Astrocyte (in vitro differentiated cells and primary cell): ENCODE measurements around the gene PYROXD2. TPM values are rescaled to one million over a fixed set of nuclear protein-coding genes. Genes with fewer than 3 reads are reported as not detected.

Experiments
- DNase-seq: peaks from one replicate; pipeline ENCODE4 v3.0.0-alpha.2; 2010; ENCODE audit warnings: low read depth
- FAIRE-seq: peaks from 2 replicates; lab custom pipeline; 2011; peaks lifted over from hg19 to GRCh38; lab: Jason Lieb, UNC
- H2AFZ ChIP-seq: 2 replicates; pipeline ENCODE4 v1.6.0; 2012; ENCODE audit warnings: low read depth, low read length, inconsistent platforms
- H3K27ac ChIP-seq: 2 replicates; pipeline ENCODE4 v1.5.1; 2011; ENCODE audit warnings: low read depth, low read length, inconsistent platforms
- H3K27me3 ChIP-seq: 2 replicates; pipeline ENCODE4 v1.6.0; 2011; ENCODE audit warnings: low read length, inconsistent platforms; ENCODE audit not compliant: insufficient read depth
- H3K36me3 ChIP-seq: 2 replicates; pipeline ENCODE4 v1.5.1; 2011; ENCODE audit warnings: low read length, inconsistent platforms; ENCODE audit not compliant: insufficient read depth
- H3K4me1 ChIP-seq: 2 replicates; pipeline ENCODE4 v1.5.1; 2011; ENCODE audit warnings: low read length, inconsistent platforms; ENCODE audit not compliant: insufficient read depth
- H3K4me2 ChIP-seq: 2 replicates; pipeline ENCODE4 v1.6.0; 2012; ENCODE audit warnings: low read length, inconsistent platforms
- H3K4me3 ChIP-seq: 2 replicates; pipeline ENCODE4 v1.5.1; 2011; ENCODE audit warnings: low read depth, mild to moderate bottlenecking, low read length, inconsistent platforms; ENCODE audit not compliant: insufficient read depth
- H3K79me2 ChIP-seq: 2 replicates; pipeline ENCODE4 v1.6.0; 2012; ENCODE audit warnings: mild to moderate bottlenecking, low read length, inconsistent platforms; ENCODE audit not compliant: insufficient read depth
- H3K9ac ChIP-seq: 2 replicates; pipeline ENCODE4 v1.6.0; 2012; ENCODE audit warnings: mild to moderate bottlenecking, low read length, inconsistent platforms
- H3K9me3 ChIP-seq: 2 replicates; pipeline ENCODE4 v1.5.1; 2012; ENCODE audit warnings: low read depth, mild to moderate bottlenecking, low read length, inconsistent platforms; ENCODE audit not compliant: insufficient read depth
- H4K20me1 ChIP-seq: 2 replicates; pipeline ENCODE4 v1.6.0; 2012; ENCODE audit warnings: low read length, inconsistent platforms; ENCODE audit not compliant: insufficient read depth
- H3K27ac Mint-ChIP-seq: one replicate; pipeline ENCODE4 v1.8.0; 2021; ENCODE audit warnings: mild to moderate bottlenecking, mixed read lengths; ENCODE audit not compliant: unreplicated experiment
- H3K27me3 Mint-ChIP-seq: one replicate; pipeline ENCODE4 v1.8.0; 2021; ENCODE audit warnings: low read depth, mixed read lengths; ENCODE audit not compliant: unreplicated experiment
- H3K36me3 Mint-ChIP-seq: one replicate; pipeline ENCODE4 v1.8.0; 2021; ENCODE audit warnings: low read depth, mixed read lengths; ENCODE audit not compliant: unreplicated experiment
- H3K4me1 Mint-ChIP-seq: one replicate; pipeline ENCODE4 v1.8.0; 2021; ENCODE audit warnings: low read depth, mixed read lengths; ENCODE audit not compliant: unreplicated experiment
- H3K4me3 Mint-ChIP-seq: one replicate; pipeline ENCODE4 v1.8.0; 2021; ENCODE audit warnings: mild to moderate bottlenecking, moderate library complexity, mixed read lengths; ENCODE audit not compliant: unreplicated experiment
- H3K9me3 Mint-ChIP-seq: one replicate; pipeline ENCODE4 v1.8.0; 2021; ENCODE audit warnings: mild to moderate bottlenecking, mixed read lengths; ENCODE audit not compliant: unreplicated experiment
- CTCF ChIP-seq: IDR thresholded peaks from 2 replicates; pipeline ENCODE4 v1.5.1; 2011; ENCODE audit warnings: low read depth, mild to moderate bottlenecking, inconsistent platforms, low read length, moderate library complexity; ENCODE audit not compliant: insufficient read depth
- EZH2 ChIP-seq: IDR thresholded peaks from 2 replicates; pipeline ENCODE4 v1.6.1; 2012; ENCODE audit warnings: mild to moderate bottlenecking, low read length, inconsistent platforms; ENCODE audit not compliant: insufficient read depth
- total RNA-seq: library from RNA; stranded (reverse); gene quantifications from 2 replicates; pipeline ENCODE4 v1.2.1, GENCODE V29; 2021

Gene PYROXD2
- total RNA-seq, 1 donor from 2014 or later, result 4.5 TPM

GRCh38 chr10:98450618-98451017 lies 35.6 kb upstream of the PYROXD2 start:
- Mint-ChIP-seq H3K27ac (no peak overlapping the region), H3K4me3 (no peak overlapping the region), H3K4me1 (no peaks in the 10 kb centered on the region), H3K9me3 (peaks cover 2% of the 10 kb centered on the region), H3K36me3 (no peaks in the 10 kb centered on the region), H3K27me3 (peaks cover 1% of the 10 kb centered on the region)
- peaks cover 3% of the 10 kb centered on the region for H3K4me1 ChIP-seq
- FAIRE-seq (no peak), DNase-seq (no peak)
- TF ChIP-seq CTCF (no peak), EZH2 (no peak)
- no peak overlapping the region for H3K27ac ChIP-seq
- H2AFZ ChIP-seq, result no peak overlapping the region
- H3K36me3 ChIP-seq, result no peaks in the 10 kb centered on the region
- no peaks in the 10 kb centered on the region for H3K9me3 ChIP-seq
- H3K9ac ChIP-seq, result no peak overlapping the region
- H3K4me3 ChIP-seq, result no peak overlapping the region
- no peak overlapping the region for H3K4me2 ChIP-seq
- H4K20me1 ChIP-seq, result peaks cover 2% of the 10 kb centered on the region
- H3K79me2 ChIP-seq, result peaks cover 9% of the 10 kb centered on the region
- no peaks in the 10 kb centered on the region for H3K27me3 ChIP-seq

- Histone ChIP-seq H3K36me3 (peaks cover 4% of the 10 kb centered on the region), H3K4me3 (no peak overlapping the region), H3K79me2 (peaks cover 16% of the 10 kb centered on the region), H3K4me2 (no peak overlapping the region), H2AFZ (no peak overlapping the region), H3K4me1 (peaks cover 4% of the 10 kb centered on the region), H3K27me3 (no peaks in the 10 kb centered on the region), H3K9me3 (no peaks in the 10 kb centered on the region), H3K9ac (no peak overlapping the region), H3K27ac (no peak overlapping the region), H4K20me1 (peaks cover 13% of the 10 kb centered on the region)
- no peaks in the 10 kb centered on the region for H3K27me3 Mint-ChIP-seq
- no peak overlapping the region for H3K4me3 Mint-ChIP-seq
- FAIRE-seq, result no peak
- TF ChIP-seq EZH2 (no peak), CTCF (no peak)
- H3K9me3 Mint-ChIP-seq, result peaks cover 4% of the 10 kb centered on the region
- H3K4me1 Mint-ChIP-seq, result no peaks in the 10 kb centered on the region
- H3K36me3 Mint-ChIP-seq, result peaks cover 2% of the 10 kb centered on the region
- no peak for DNase-seq
- H3K27ac Mint-ChIP-seq, result no peak overlapping the region
These were observed 34.3 kb upstream of the PYROXD2 start for GRCh38 chr10:98449287-98449686.

GRCh38 chr10:98446661-98447221 lies 31.8 kb upstream of the PYROXD2 start, which contains the start of gene HPS1:
Gene HPS1 (minus strand): TSS chr10:98446935. CDS start chr10:98443240, 3,695 bp downstream.
- DNase-seq, result peak; percentile 29

More at GRCh38 chr10:98446661-98447221, 31.8 kb upstream of the PYROXD2 start, which contains the start of gene HPS1:
- H3K4me1 ChIP-seq, result peaks cover 4% of the 10 kb centered on the region
- peak within 1 kb of the TSS; percentile 64 for H3K27ac ChIP-seq
- H3K4me3 Mint-ChIP-seq, result peak within 1 kb of the TSS; percentile 88
- no peaks in the 10 kb centered on the region for H3K27me3 Mint-ChIP-seq
- FAIRE-seq, result no peak
- peaks cover 16% of the 10 kb centered on the region for H4K20me1 ChIP-seq
- H3K27me3 ChIP-seq, result no peaks in the 10 kb centered on the region
- peak within 1 kb of the TSS; percentile 97 for H2AFZ ChIP-seq
- H3K4me1 Mint-ChIP-seq, result no peaks in the 10 kb centered on the region
- H3K9me3 Mint-ChIP-seq, result peaks cover 4% of the 10 kb centered on the region
- no peaks in the 10 kb centered on the region for H3K9me3 ChIP-seq
- peaks cover 9% of the 10 kb centered on the region for H3K36me3 Mint-ChIP-seq
- peak within 1 kb of the TSS; percentile 92 for H3K9ac ChIP-seq
- TF ChIP-seq EZH2, result no peak
- no peak for TF ChIP-seq CTCF
- H3K36me3 ChIP-seq, result peaks cover 12% of the 10 kb centered on the region
- peak within 1 kb of the TSS; percentile 72 for H3K27ac Mint-ChIP-seq
- H3K4me3 ChIP-seq, result peak within 1 kb of the TSS; percentile 69
- peak within 1 kb of the TSS; percentile 84 for H3K4me2 ChIP-seq
- peaks cover 25% of the 10 kb centered on the region for H3K79me2 ChIP-seq
